Erythroblast (primary cell): ENCODE results near the gene KRT8.

Experiments used
- GATA1 ChIP-seq: IDR thresholded peaks from 2 replicates; pipeline ENCODE4 v1.6.1; 2011; ENCODE audit warnings: low read depth, mild to moderate bottlenecking, control low read depth, low read length, moderate library complexity
- POLR2A ChIP-seq: IDR thresholded peaks from 2 replicates; pipeline ENCODE4 v1.6.1; 2011; ENCODE audit warnings: mild to moderate bottlenecking, low read length

DNA sequence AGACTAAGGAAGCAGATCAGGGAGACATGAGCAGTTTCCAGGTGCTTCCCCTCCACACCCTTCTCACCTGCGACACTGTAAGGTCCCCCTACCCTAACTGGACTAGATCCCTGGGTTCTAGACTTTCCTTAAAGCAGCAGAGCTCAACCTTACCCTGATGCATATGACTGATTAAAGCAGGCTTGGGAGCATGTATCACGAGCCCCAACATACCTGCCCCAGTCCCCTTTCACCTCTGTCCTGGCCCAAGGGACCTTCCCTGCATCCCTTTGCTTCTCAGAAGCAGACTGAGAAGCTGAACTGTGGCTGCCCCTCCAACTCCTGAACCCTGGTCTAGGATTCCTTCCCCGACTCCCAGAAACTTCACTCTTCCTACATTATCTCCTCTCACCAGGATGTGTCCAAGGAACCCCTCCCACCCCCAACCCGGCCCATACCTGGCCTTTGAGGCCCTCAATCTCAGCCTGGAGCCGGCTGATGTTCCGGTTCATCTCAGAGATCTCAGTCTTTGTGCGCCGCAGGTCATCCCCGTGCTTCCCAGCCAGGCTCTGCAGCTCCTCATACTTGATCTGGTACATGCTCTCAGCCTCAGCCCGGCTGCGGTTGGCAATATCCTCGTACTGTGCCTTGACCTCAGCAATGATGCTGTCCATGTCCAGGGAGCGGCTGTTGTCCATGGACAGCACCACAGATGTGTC, 5.4 kb downstream of the KRT8 start:
- no peak for TF ChIP-seq POLR2A
- TF ChIP-seq GATA1 = no peak
